ENCODE data around the gene LACTBL1. TPM values are rescaled to one million over a fixed set of nuclear protein-coding genes. Genes with fewer than 3 reads are reported as not detected.

The LACTBL1 gene
- total and polyA plus RNA-seq, 2 donors (not counting 1 experiment from before 2014, with no cell fraction given): not detected

- ChIA-PET POLR2A (no interaction called here), CTCF (interaction anchor here (1.8 kb wide), 1 partner anchor 10 kb away, joined by 4 read pairs; no protein-coding TSS in a partner anchor)
- Histone ChIP-seq H3K9ac (ENCODE audit: low read length) (no peak overlapping the region), H3K4me1 (ENCODE audit: control insufficient read depth in 2 of 2, insufficient read depth in 2 of 2, low read length in 2 of 2) (no peaks in the 10 kb centered on the region), H3K4me3 (ENCODE audit: control extremely low read depth in 1 of 5, extremely low read depth in 1 of 5, insufficient read depth in 1 of 5, low read depth in 2 of 5, low read length in 4 of 5) (no peak overlapping the region), H4K20me1 (ENCODE audit: control insufficient read depth, insufficient read depth, low read length, poor library complexity, severe bottlenecking) (no peaks in the 10 kb centered on the region), H2AFZ (ENCODE audit: insufficient read depth, low read depth, low read length, poor library complexity, severe bottlenecking) (no peak overlapping the region), H3K27me3 (replicated peaks in 1 of 4; ENCODE audit: control extremely low read depth in 1 of 4, control insufficient read depth in 3 of 4, insufficient read depth in 4 of 4, low read length in 3 of 4) (peaks cover 0 to 2% (median under 1%) of the 10 kb centered on the region in 4 experiments), H3K36me3 (replicated peaks in 1 of 2; ENCODE audit: control extremely low read depth in 1 of 2, control insufficient read depth in 1 of 2, extremely low read depth in 1 of 2, insufficient read depth in 2 of 2, low read length in 1 of 2) (no peaks in the 10 kb centered on the region), H3K27ac (ENCODE audit: low read length in 2 of 2) (no peak overlapping the region), H3K79me2 (ENCODE audit: control insufficient read depth, insufficient read depth, low read length) (no peaks in the 10 kb centered on the region), H3K9me3 (ENCODE audit: control extremely low read depth in 1 of 3, control insufficient read depth in 2 of 3, insufficient read depth in 1 of 3, low read length in 2 of 3) (no peaks in the 10 kb centered on the region), H3K4me2 (replicated peaks; ENCODE audit: low read depth, low read length, poor library complexity, severe bottlenecking) (no peak overlapping the region)
- Mint-ChIP-seq H3K9me3 (ENCODE audit: insufficient read depth) (no peaks in the 10 kb centered on the region), H3K27ac (no peak overlapping the region), H3K27me3 (peaks cover 14% of the 10 kb centered on the region), H3K4me1 (no peaks in the 10 kb centered on the region), H3K4me3 (no peak overlapping the region)
- intact Hi-C loops (cut with micrococcal nuclease): no loop called here
- no peak for ATAC-seq (ENCODE audit: low read depth)
- no peak for DNase-seq
- no peak for TF ChIP-seq EZH2 (IDR thresholded peaks at IDR 0.05; ENCODE audit: borderline replicate concordance, insufficient read depth, low read depth, low read length, poor library complexity, severe bottlenecking)
- no peak for TF ChIP-seq CTCF (IDR thresholded peaks at IDR 0.05)
- 80% methylated on average over 3 of the region's 6 CpGs for WGBS (ENCODE audit: insufficient coverage)
Observed at GRCh38 chr1:22920026-22920733, 52.5 kb downstream of the LACTBL1 start.

GRCh38 chr1:22919341-22920025 lies 53.2 kb downstream of the LACTBL1 start:
- no peak for DNase-seq

More at GRCh38 chr1:22919341-22920025, 53.2 kb downstream of the LACTBL1 start:
- no peak for ATAC-seq (ENCODE audit: low read depth)
- Histone ChIP-seq H3K27me3 (replicated peaks in 1 of 4; ENCODE audit: control extremely low read depth in 1 of 4, control insufficient read depth in 3 of 4, insufficient read depth in 4 of 4, low read length in 3 of 4) (peaks cover 0 to 2% (median under 1%) of the 10 kb centered on the region in 4 experiments), H3K4me2 (replicated peaks; ENCODE audit: low read depth, low read length, poor library complexity, severe bottlenecking) (no peak overlapping the region), H3K9me3 (ENCODE audit: control extremely low read depth in 1 of 3, control insufficient read depth in 2 of 3, insufficient read depth in 1 of 3, low read length in 2 of 3) (no peaks in the 10 kb centered on the region), H4K20me1 (ENCODE audit: control insufficient read depth, insufficient read depth, low read length, poor library complexity, severe bottlenecking) (no peaks in the 10 kb centered on the region), H3K4me1 (ENCODE audit: control insufficient read depth in 2 of 2, insufficient read depth in 2 of 2, low read length in 2 of 2) (no peaks in the 10 kb centered on the region), H3K27ac (ENCODE audit: low read length in 2 of 2) (no peak overlapping the region), H3K36me3 (replicated peaks in 1 of 2; ENCODE audit: control extremely low read depth in 1 of 2, control insufficient read depth in 1 of 2, extremely low read depth in 1 of 2, insufficient read depth in 2 of 2, low read length in 1 of 2) (no peaks in the 10 kb centered on the region), H2AFZ (ENCODE audit: insufficient read depth, low read depth, low read length, poor library complexity, severe bottlenecking) (no peak overlapping the region), H3K4me3 (ENCODE audit: control extremely low read depth in 1 of 5, extremely low read depth in 1 of 5, insufficient read depth in 1 of 5, low read depth in 2 of 5, low read length in 4 of 5) (no peak overlapping the region), H3K9ac (ENCODE audit: low read length) (no peak overlapping the region), H3K79me2 (ENCODE audit: control insufficient read depth, insufficient read depth, low read length) (no peaks in the 10 kb centered on the region)
- TF ChIP-seq EZH2 (IDR thresholded peaks at IDR 0.05; ENCODE audit: borderline replicate concordance, insufficient read depth, low read depth, low read length, poor library complexity, severe bottlenecking): no peak
- no peak for TF ChIP-seq CTCF (IDR thresholded peaks at IDR 0.05)
- ChIA-PET CTCF (interaction anchor here (1.8 kb wide), 1 partner anchor 11 kb away, joined by 4 read pairs; no protein-coding TSS in a partner anchor), POLR2A (no interaction called here)
- no peaks in the 10 kb centered on the region for H3K9me3 Mint-ChIP-seq (ENCODE audit: insufficient read depth)
- 95% methylated on average over 4 of the region's 8 CpGs for WGBS (ENCODE audit: insufficient coverage)
- H3K4me3 Mint-ChIP-seq: no peak overlapping the region
- H3K27ac Mint-ChIP-seq: no peak overlapping the region
- H3K27me3 Mint-ChIP-seq: peaks cover 14% of the 10 kb centered on the region
- intact Hi-C loops (cut with micrococcal nuclease): no loop called here
- H3K4me1 Mint-ChIP-seq: no peaks in the 10 kb centered on the region
